ENCODE results near the gene SLC35C1. TPM values are rescaled to one million over a fixed set of nuclear protein-coding genes. Genes with fewer than 3 reads are reported as not detected.
"Not testable (repeated sequence)": the region's sequence is repeated elsewhere in the genome, so short reads cannot be mapped to it uniquely, and the experiment has no call there.

The SLC35C1 gene
- total RNA-seq, 1 experiment from 2014 or later: 10.4 TPM

GRCh38 chr11:45807792-45808238, 2.9 kb downstream of the SLC35C1 start:
- TF ChIP-seq SP1 (CRISPR knock-in tag; conservative IDR thresholded peaks at IDR 0.05): no peak
- TF ChIP-seq, protein P1, sequence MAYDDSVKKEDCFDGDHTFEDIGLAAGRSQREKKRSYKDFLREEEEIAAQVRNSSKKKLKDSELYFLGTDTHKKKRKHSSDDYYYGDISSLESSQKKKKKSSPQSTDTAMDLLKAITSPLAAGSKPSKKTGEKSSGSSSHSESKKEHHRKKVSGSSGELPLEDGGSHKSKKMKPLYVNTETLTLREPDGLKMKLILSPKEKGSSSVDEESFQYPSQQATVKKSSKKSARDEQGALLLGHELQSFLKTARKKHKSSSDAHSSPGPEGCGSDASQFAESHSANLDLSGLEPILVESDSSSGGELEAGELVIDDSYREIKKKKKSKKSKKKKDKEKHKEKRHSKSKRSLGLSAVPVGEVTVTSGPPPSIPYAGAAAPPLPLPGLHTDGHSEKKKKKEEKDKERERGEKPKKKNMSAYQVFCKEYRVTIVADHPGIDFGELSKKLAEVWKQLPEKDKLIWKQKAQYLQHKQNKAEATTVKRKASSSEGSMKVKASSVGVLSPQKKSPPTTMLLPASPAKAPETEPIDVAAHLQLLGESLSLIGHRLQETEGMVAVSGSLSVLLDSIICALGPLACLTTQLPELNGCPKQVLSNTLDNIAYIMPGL (CRISPR knock-in tag; IDR thresholded peaks at IDR 0.05): no peak
- TF ChIP-seq IRF2 (CRISPR knock-in tag; IDR thresholded peaks at IDR 0.05; ENCODE audit: borderline replicate concordance, low read depth): no peak
- TF ChIP-seq, protein P2, sequence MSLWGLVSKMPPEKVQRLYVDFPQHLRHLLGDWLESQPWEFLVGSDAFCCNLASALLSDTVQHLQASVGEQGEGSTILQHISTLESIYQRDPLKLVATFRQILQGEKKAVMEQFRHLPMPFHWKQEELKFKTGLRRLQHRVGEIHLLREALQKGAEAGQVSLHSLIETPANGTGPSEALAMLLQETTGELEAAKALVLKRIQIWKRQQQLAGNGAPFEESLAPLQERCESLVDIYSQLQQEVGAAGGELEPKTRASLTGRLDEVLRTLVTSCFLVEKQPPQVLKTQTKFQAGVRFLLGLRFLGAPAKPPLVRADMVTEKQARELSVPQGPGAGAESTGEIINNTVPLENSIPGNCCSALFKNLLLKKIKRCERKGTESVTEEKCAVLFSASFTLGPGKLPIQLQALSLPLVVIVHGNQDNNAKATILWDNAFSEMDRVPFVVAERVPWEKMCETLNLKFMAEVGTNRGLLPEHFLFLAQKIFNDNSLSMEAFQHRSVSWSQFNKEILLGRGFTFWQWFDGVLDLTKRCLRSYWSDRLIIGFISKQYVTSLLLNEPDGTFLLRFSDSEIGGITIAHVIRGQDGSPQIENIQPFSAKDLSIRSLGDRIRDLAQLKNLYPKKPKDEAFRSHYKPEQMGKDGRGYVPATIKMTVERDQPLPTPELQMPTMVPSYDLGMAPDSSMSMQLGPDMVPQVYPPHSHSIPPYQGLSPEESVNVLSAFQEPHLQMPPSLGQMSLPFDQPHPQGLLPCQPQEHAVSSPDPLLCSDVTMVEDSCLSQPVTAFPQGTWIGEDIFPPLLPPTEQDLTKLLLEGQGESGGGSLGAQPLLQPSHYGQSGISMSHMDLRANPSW (CRISPR knock-in tag; conservative IDR thresholded peaks at IDR 0.05; ENCODE audit: low read depth): no peak
- TF ChIP-seq, protein P3, sequence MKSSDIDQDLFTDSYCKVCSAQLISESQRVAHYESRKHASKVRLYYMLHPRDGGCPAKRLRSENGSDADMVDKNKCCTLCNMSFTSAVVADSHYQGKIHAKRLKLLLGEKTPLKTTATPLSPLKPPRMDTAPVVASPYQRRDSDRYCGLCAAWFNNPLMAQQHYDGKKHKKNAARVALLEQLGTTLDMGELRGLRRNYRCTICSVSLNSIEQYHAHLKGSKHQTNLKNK (CRISPR knock-in tag; IDR thresholded peaks at IDR 0.05): no peak
- TF ChIP-seq ZNF416 (CRISPR knock-in tag; IDR thresholded peaks at IDR 0.05): no peak
- TF ChIP-seq, protein P4, sequence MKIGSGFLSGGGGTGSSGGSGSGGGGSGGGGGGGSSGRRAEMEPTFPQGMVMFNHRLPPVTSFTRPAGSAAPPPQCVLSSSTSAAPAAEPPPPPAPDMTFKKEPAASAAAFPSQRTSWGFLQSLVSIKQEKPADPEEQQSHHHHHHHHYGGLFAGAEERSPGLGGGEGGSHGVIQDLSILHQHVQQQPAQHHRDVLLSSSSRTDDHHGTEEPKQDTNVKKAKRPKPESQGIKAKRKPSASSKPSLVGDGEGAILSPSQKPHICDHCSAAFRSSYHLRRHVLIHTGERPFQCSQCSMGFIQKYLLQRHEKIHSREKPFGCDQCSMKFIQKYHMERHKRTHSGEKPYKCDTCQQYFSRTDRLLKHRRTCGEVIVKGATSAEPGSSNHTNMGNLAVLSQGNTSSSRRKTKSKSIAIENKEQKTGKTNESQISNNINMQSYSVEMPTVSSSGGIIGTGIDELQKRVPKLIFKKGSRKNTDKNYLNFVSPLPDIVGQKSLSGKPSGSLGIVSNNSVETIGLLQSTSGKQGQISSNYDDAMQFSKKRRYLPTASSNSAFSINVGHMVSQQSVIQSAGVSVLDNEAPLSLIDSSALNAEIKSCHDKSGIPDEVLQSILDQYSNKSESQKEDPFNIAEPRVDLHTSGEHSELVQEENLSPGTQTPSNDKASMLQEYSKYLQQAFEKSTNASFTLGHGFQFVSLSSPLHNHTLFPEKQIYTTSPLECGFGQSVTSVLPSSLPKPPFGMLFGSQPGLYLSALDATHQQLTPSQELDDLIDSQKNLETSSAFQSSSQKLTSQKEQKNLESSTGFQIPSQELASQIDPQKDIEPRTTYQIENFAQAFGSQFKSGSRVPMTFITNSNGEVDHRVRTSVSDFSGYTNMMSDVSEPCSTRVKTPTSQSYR (CRISPR knock-in tag; IDR thresholded peaks at IDR 0.05): no peak
- TF ChIP-seq, protein P5, sequence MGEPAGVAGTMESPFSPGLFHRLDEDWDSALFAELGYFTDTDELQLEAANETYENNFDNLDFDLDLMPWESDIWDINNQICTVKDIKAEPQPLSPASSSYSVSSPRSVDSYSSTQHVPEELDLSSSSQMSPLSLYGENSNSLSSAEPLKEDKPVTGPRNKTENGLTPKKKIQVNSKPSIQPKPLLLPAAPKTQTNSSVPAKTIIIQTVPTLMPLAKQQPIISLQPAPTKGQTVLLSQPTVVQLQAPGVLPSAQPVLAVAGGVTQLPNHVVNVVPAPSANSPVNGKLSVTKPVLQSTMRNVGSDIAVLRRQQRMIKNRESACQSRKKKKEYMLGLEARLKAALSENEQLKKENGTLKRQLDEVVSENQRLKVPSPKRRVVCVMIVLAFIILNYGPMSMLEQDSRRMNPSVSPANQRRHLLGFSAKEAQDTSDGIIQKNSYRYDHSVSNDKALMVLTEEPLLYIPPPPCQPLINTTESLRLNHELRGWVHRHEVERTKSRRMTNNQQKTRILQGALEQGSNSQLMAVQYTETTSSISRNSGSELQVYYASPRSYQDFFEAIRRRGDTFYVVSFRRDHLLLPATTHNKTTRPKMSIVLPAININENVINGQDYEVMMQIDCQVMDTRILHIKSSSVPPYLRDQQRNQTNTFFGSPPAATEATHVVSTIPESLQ (CRISPR knock-in tag; IDR thresholded peaks at IDR 0.05): no peak
- Mint-ChIP-seq H3K4me1 (peaks cover 18% of the 10 kb centered on the region), H3K36me3 (peaks cover 3% of the 10 kb centered on the region; the same call in 1 of the 2 replicates), H3K27me3 (ENCODE audit: low read depth) (peaks cover 11% of the 10 kb centered on the region), H3K4me3 (no peak overlapping the region), H3K9me3 (no peaks in the 10 kb centered on the region), H3K27ac (no peak overlapping the region)
- no peak for ATAC-seq
- CTCF ChIA-PET: no interaction called here
- no peak for DNase-seq (ENCODE audit: low spot score)
- POLR2A ChIA-PET: no interaction called here

DNA sequence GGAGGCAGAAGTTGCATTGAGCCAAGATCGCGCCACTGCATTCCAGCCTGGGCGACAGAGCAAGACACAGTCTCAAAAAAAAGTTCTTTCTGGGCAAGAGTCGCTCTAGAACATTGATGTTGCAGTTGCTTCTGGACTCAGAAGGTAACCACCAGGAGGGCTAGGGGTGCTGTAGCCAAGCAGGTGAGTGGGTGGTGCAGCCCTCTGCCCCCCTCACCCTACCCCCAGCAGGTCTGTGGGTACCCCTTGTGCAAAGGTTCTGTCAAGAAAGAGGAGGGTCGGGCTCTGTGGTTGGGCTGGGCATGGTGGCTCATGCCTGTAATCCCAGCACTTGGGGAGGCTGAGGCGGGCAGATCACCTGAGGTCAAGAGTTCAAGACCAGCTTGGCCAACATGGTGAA, 3.5 kb downstream of the SLC35C1 start:
- not testable (repeated sequence) for DNase-seq (ENCODE audit: low spot score)

GRCh38 chr11:45809456-45810395, 4.8 kb downstream of the SLC35C1 start:
- Mint-ChIP-seq H3K9me3 (no peaks in the 10 kb centered on the region), H3K36me3 (peaks cover 3% of the 10 kb centered on the region; the same call in 1 of the 2 replicates), H3K4me1 (peaks cover 18% of the 10 kb centered on the region), H3K4me3 (no peak overlapping the region), H3K27me3 (ENCODE audit: low read depth) (no peaks in the 10 kb centered on the region), H3K27ac (no peak overlapping the region)
- POLR2A ChIA-PET: no interaction called here
- no peak for DNase-seq (ENCODE audit: low spot score)
- CTCF ChIA-PET: interaction anchor here (1.9 kb wide), 1 partner anchor 38 kb away, joined by 5 read pairs; no protein-coding TSS in a partner anchor
- ATAC-seq: no peak
- TF ChIP-seq, protein P6, sequence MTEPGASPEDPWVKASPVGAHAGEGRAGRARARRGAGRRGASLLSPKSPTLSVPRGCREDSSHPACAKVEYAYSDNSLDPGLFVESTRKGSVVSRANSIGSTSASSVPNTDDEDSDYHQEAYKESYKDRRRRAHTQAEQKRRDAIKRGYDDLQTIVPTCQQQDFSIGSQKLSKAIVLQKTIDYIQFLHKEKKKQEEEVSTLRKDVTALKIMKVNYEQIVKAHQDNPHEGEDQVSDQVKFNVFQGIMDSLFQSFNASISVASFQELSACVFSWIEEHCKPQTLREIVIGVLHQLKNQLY (CRISPR knock-in tag; IDR thresholded peaks at IDR 0.05): no peak
- TF ChIP-seq, protein P7, sequence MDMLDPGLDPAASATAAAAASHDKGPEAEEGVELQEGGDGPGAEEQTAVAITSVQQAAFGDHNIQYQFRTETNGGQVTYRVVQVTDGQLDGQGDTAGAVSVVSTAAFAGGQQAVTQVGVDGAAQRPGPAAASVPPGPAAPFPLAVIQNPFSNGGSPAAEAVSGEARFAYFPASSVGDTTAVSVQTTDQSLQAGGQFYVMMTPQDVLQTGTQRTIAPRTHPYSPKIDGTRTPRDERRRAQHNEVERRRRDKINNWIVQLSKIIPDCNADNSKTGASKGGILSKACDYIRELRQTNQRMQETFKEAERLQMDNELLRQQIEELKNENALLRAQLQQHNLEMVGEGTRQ (CRISPR knock-in tag; IDR thresholded peaks at IDR 0.05): no peak

More for the DNA sequence above, 3.5 kb downstream of the SLC35C1 start:
- POLR2A ChIA-PET; H3K4me3 Mint-ChIP-seq; H3K27me3 Mint-ChIP-seq (ENCODE audit: low read depth); H3K36me3 Mint-ChIP-seq; H3K9me3 Mint-ChIP-seq; ATAC-seq; CTCF ChIA-PET; H3K27ac Mint-ChIP-seq: not testable (repeated sequence)
- H3K4me1 Mint-ChIP-seq: peaks cover 20% of the 10 kb centered on the region

All from WTC11 (cell line).